Osteoblast (primary cell): ENCODE measurements around the gene CBX5. TPM values are rescaled to one million over a fixed set of nuclear protein-coding genes. Genes with fewer than 3 reads are reported as not detected.
A peak's percentile ranks its signal among the peaks of the same experiment; 100 is the strongest.

Experiments used
- DNase-seq: peaks from one replicate; pipeline ENCODE4 v3.0.0; 2011; ENCODE audit warnings: low spot score, mixed read lengths; ENCODE audit not compliant: insufficient read length; ENCODE audit errors: missing footprints
- H2AFZ ChIP-seq: 2 replicates; pipeline ENCODE4 v1.6.0; 2011; ENCODE audit warnings: mild to moderate bottlenecking, low read length
- H3K27ac ChIP-seq: 2 replicates; pipeline ENCODE4 v1.5.1; 2011; ENCODE audit warnings: mild to moderate bottlenecking, low read depth, low read length, moderate library complexity
- H3K27me3 ChIP-seq: 2 replicates; pipeline ENCODE4 v1.6.0; 2012; ENCODE audit warnings: mild to moderate bottlenecking, control low read depth, inconsistent platforms, low read length, moderate library complexity; ENCODE audit not compliant: insufficient read depth
- H3K36me3 ChIP-seq: 2 replicates; pipeline ENCODE4 v1.5.1; 2011; ENCODE audit warnings: mild to moderate bottlenecking, low read length, control low read depth, moderate library complexity; ENCODE audit not compliant: insufficient read depth
- H3K4me1 ChIP-seq: 2 replicates; pipeline ENCODE4 v1.5.1; 2011; ENCODE audit warnings: mild to moderate bottlenecking, low read length, control low read depth, moderate library complexity; ENCODE audit not compliant: insufficient read depth
- H3K4me2 ChIP-seq: 2 replicates; pipeline ENCODE4 v1.6.0; 2011; ENCODE audit warnings: mild to moderate bottlenecking, low read length; ENCODE audit not compliant: insufficient read depth
- H3K4me3 ChIP-seq: fragments of 200-600 bp; sonication (generic); 3 replicates; pipeline ENCODE4 v1.5.1; 2012; ENCODE audit warnings: mild to moderate bottlenecking, low read length, inconsistent platforms; ENCODE audit not compliant: insufficient read depth
- H3K79me2 ChIP-seq: 2 replicates; pipeline ENCODE4 v1.6.0; 2012; ENCODE audit warnings: mild to moderate bottlenecking, low read length, control low read depth, inconsistent platforms; ENCODE audit not compliant: insufficient read depth
- H3K9me3 ChIP-seq: 2 replicates; pipeline ENCODE4 v1.5.1; 2011; ENCODE audit warnings: low read depth, low read length, control low read depth
- H4K20me1 ChIP-seq: 2 replicates; pipeline ENCODE4 v1.6.0; 2012; ENCODE audit warnings: mild to moderate bottlenecking, low read length, control low read depth; ENCODE audit not compliant: insufficient read depth
- total RNA-seq: library from RNA; depleted of rRNA; stranded (reverse); fragments of >200 nt; gene quantifications from 2 replicates; pipeline ENCODE4 v1.2.3, GENCODE V29; 2012
- TF ChIP-seq, protein P1 (sequence below): IDR thresholded peaks from 2 replicates; pipeline ENCODE4 v1.5.1; 2011; ENCODE audit warnings: mild to moderate bottlenecking, low read depth, low read length, moderate library complexity; ENCODE audit errors: extremely low read depth

The CBX5 gene
- total RNA-seq, 1 donor = 37.6 TPM

DNA sequence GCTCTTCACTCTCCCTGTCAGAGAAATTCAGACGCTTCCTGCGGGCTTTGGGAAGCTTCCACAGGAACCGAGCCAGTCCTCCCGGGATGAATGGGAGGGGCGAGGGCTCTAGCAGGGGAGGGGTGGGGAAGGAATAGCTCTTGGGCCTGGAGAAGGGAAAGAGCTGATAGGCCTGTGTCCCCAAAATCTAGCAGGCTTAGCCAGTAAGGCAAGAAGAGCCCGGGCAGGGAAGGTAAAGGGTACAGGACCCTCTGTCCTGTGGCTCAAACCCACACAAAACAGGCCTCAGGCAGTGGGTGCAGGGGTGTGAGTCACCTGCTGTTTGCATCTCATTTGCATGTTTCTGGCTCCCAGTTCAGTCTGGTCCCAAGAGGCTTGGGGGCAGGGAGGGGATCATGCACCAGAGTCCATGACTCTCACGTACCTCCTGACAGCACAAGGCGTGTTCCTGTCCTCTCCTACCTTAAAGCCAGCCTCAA, 82.5 kb downstream of the CBX5 start:
- Histone ChIP-seq H3K4me3 (no peak overlapping the region), H3K4me1 (peaks cover 27% of the 10 kb centered on the region), H2AFZ (peak overlapping the region; percentile 83), H3K36me3 (no peaks in the 10 kb centered on the region), H3K4me2 (peak overlapping the region; percentile 15), H3K79me2 (no peaks in the 10 kb centered on the region), H3K27ac (peak overlapping the region; percentile 55), H4K20me1 (no peaks in the 10 kb centered on the region), H3K9me3 (no peaks in the 10 kb centered on the region), H3K27me3 (no peaks in the 10 kb centered on the region)
- peak; percentile 95 for DNase-seq
- TF ChIP-seq, protein P1, sequence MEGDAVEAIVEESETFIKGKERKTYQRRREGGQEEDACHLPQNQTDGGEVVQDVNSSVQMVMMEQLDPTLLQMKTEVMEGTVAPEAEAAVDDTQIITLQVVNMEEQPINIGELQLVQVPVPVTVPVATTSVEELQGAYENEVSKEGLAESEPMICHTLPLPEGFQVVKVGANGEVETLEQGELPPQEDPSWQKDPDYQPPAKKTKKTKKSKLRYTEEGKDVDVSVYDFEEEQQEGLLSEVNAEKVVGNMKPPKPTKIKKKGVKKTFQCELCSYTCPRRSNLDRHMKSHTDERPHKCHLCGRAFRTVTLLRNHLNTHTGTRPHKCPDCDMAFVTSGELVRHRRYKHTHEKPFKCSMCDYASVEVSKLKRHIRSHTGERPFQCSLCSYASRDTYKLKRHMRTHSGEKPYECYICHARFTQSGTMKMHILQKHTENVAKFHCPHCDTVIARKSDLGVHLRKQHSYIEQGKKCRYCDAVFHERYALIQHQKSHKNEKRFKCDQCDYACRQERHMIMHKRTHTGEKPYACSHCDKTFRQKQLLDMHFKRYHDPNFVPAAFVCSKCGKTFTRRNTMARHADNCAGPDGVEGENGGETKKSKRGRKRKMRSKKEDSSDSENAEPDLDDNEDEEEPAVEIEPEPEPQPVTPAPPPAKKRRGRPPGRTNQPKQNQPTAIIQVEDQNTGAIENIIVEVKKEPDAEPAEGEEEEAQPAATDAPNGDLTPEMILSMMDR = no peak

DNA sequence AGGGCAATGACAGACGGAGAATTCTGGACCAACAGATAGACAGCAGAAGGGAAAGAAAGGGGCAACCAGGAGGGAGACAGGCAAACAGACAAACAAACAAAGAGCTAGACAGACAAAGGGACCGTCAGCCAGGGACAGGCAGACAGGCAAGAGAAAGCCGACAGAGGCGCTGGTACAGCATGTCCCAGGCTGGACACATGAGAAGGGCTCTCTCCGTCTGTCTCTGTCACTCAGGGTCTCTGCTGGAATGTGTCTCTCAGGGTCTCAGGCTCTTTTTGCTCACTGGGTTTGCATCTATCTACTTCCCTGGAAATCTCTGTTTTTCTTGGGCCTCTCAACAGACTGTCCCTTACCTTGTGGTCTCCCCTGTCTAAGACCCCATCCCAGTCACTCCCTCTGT, 82.9 kb downstream of the CBX5 start:
- Histone ChIP-seq H3K4me2 (peak overlapping the region; percentile 15), H3K27ac (peak overlapping the region; percentile 55), H3K9me3 (no peaks in the 10 kb centered on the region), H3K27me3 (no peaks in the 10 kb centered on the region), H3K4me1 (peaks cover 28% of the 10 kb centered on the region), H4K20me1 (no peaks in the 10 kb centered on the region), H3K4me3 (no peak overlapping the region), H2AFZ (peak overlapping the region; percentile 83), H3K36me3 (no peaks in the 10 kb centered on the region), H3K79me2 (no peaks in the 10 kb centered on the region)
- TF ChIP-seq, protein P1 = no peak
- no peak for DNase-seq

DNA sequence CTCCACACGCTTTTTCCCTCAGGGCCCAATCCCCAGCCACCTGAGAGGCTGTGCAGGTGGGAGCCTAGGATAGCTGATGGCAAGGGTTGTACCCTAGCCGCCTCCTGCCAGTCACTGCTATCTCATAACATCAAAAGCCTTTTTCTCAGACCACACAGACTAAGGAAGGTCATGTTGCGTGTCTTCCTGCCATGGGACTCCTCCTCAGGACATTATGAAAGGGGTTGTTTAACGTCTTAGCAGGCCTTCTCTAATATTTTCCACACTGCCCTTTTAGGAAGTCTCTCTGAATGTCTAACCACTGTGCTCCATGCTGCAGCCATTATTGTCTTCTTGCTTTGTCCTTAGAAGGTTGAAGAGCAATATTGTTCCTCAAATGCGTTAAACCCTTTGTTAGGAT, 83.5 kb downstream of the CBX5 start:
- Histone ChIP-seq H2AFZ (no peak overlapping the region), H3K27ac (no peak overlapping the region)

DNA sequence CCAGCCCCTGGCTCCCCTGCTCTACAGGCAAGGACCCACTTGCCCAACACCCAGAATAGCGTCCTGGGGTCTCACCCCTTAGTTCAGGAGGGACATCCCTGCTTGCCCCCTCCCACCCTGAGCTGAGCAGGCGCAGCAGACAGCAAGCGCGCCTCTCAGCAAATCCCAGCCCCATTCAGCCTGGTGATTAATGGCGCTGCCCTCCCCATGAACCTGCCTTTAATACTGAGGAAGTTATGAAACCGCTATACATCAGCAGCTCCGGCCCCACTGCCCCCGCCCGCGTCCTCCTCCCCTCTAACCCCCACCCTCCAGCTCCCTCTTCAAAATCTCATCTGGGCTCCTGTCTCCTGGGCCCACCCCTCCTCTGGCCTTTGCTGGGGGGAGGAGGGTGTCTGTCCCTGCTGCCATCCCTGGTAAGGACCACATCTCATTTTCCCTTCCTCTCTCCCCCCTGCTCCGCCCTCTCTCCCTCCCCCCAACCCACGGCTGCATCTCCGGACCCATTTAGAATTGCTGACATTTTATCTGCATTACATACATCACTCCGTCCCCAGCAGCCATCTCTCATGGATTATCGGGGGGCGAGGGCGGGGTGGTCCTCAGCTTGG, 84.1 kb downstream of the CBX5 start:
- H4K20me1 ChIP-seq = no peaks in the 10 kb centered on the region
- peak overlapping the region; percentile 49 for H3K4me2 ChIP-seq
- peak; percentile 89 for DNase-seq
- no peaks in the 10 kb centered on the region for H3K9me3 ChIP-seq
- H2AFZ ChIP-seq = peak overlapping the region; percentile 71
- H3K4me3 ChIP-seq = peak overlapping the region; percentile 24
- no peaks in the 10 kb centered on the region for H3K79me2 ChIP-seq
- H3K4me1 ChIP-seq = peaks cover 38% of the 10 kb centered on the region
- no peaks in the 10 kb centered on the region for H3K27me3 ChIP-seq
- no peak overlapping the region for H3K27ac ChIP-seq
- TF ChIP-seq, protein P1 = no peak
- H3K36me3 ChIP-seq = no peaks in the 10 kb centered on the region

More for the DNA sequence above, 83.5 kb downstream of the CBX5 start:
- Histone ChIP-seq H3K4me3 (no peak overlapping the region), H3K79me2 (no peaks in the 10 kb centered on the region), H3K36me3 (no peaks in the 10 kb centered on the region), H3K4me1 (peaks cover 33% of the 10 kb centered on the region), H3K27me3 (no peaks in the 10 kb centered on the region), H3K9me3 (no peaks in the 10 kb centered on the region), H4K20me1 (no peaks in the 10 kb centered on the region), H3K4me2 (peak overlapping the region; percentile 44)
- TF ChIP-seq, protein P1 = no peak
- DNase-seq = no peak
